ENCODE data around the gene NOXRED1. TPM values are rescaled to one million over a fixed set of nuclear protein-coding genes. Genes with fewer than 3 reads are reported as not detected.

Gene NOXRED1
- total RNA-seq, 1 donor from 2014 or later, result 0.10 TPM

Small RNAs within 50 kb of the gene (small RNA-seq; reads per million reads assigned to genes)
- not detected for gene RF00404 (ENCODE audit: low replicate concordance)

Other genes with a start within 250 kb of the NOXRED1 start
- gene TMEM63C, start 241.7 kb downstream of the NOXRED1 start, total RNA-seq, result 0.89 TPM
- not detected for gene NGB, start 152.3 kb downstream of the NOXRED1 start, total RNA-seq
- gene POMT2, start 102.6 kb downstream of the NOXRED1 start, total RNA-seq, result 17.1 TPM
- 10.9 TPM for gene GSTZ1, start 102.5 kb downstream of the NOXRED1 start, total RNA-seq
- 8.0 TPM for gene TMED8, start 46.4 kb downstream of the NOXRED1 start, total RNA-seq
- gene SAMD15, start 46.1 kb downstream of the NOXRED1 start, total RNA-seq, result 0.79 TPM
- 16.7 TPM for gene VIPAS39, start 34.1 kb upstream of the NOXRED1 start, total RNA-seq
- 63.4 TPM for gene AHSA1, start 34.6 kb upstream of the NOXRED1 start, total RNA-seq
- gene ISM2, start 75.3 kb upstream of the NOXRED1 start, total RNA-seq, result not detected
- 23.1 TPM for gene SPTLC2, start 193.1 kb upstream of the NOXRED1 start, total RNA-seq

All from skin of body (tissue), 2 donors.